Lower leg skin (tissue), 4 donors: ENCODE data around the gene DYNC1LI2. TPM values are rescaled to one million over a fixed set of nuclear protein-coding genes. Genes with fewer than 3 reads are reported as not detected.

Experiments
- DNase-seq, 2 donors: peaks; one replicate each; pipeline ENCODE4 v3.0.0-alpha.2; 2019; ENCODE audit warnings: low spot score in 2 of 2
- H3K4me3 ChIP-seq: fragments of 200-600 bp; sonication (generic); 2 replicates; pipeline ENCODE4 v1.5.1; 2017; ENCODE audit warnings: mild to moderate bottlenecking, low read depth; ENCODE audit not compliant: poor library complexity, severe bottlenecking
- POLR2A ChIP-seq, 2 donors: fragments of 450-650 bp; IDR thresholded peaks; one replicate each; pipeline ENCODE4 v1.6.1; 2016 to 2017; ENCODE audit warnings: antibody characterized with exemption in 2 of 2, mild to moderate bottlenecking in 1 of 2, moderate library complexity in 1 of 2
- WGBS, 2 donors: methylation state at CpG; one replicate each; pipeline ENCODE4 v1.1.5; 2018; 5-methylcytosine and 5-hydroxymethylcytosine counted together
- intact Hi-C: fragments of 100-400 bp; cut with DNase I; formaldehyde crosslinking; loops from one replicate; pipeline ENCODE4 v1.15.0; 2023; ENCODE audit warnings: low total_unique reads
- total RNA-seq, 4 donors: library from RNA; depleted of rRNA; stranded (reverse); fragments of >200 nt; gene quantifications; one replicate each; pipeline ENCODE4 v1.1.0, GENCODE V29; 2016
- TF ChIP-seq, protein P1 (sequence below), 3 donors: fragments of 450-650 bp; IDR thresholded peaks; one replicate each; pipeline ENCODE4 v1.5.1; 2016; ENCODE audit warnings: antibody characterized with exemption in 3 of 3, mild to moderate bottlenecking in 3 of 3, moderate library complexity in 2 of 3

The DYNC1LI2 gene
- total RNA-seq, 4 donors from 2014 or later = 59.3 to 194 (median 111) TPM

GRCh38 chr16:66717776-66718175 is 33.6 kb downstream of the DYNC1LI2 start:
- intact Hi-C loops = no loop called here
- no peak overlapping the region for H3K4me3 ChIP-seq
- WGBS, 2 donors = 53 to 60% methylated on average over 4 of the region's 4 CpGs
- no peak for TF ChIP-seq POLR2A (IDR thresholded peaks at IDR 0.05)
- TF ChIP-seq, protein P1, sequence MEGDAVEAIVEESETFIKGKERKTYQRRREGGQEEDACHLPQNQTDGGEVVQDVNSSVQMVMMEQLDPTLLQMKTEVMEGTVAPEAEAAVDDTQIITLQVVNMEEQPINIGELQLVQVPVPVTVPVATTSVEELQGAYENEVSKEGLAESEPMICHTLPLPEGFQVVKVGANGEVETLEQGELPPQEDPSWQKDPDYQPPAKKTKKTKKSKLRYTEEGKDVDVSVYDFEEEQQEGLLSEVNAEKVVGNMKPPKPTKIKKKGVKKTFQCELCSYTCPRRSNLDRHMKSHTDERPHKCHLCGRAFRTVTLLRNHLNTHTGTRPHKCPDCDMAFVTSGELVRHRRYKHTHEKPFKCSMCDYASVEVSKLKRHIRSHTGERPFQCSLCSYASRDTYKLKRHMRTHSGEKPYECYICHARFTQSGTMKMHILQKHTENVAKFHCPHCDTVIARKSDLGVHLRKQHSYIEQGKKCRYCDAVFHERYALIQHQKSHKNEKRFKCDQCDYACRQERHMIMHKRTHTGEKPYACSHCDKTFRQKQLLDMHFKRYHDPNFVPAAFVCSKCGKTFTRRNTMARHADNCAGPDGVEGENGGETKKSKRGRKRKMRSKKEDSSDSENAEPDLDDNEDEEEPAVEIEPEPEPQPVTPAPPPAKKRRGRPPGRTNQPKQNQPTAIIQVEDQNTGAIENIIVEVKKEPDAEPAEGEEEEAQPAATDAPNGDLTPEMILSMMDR (IDR thresholded peaks at IDR 0.05) = no peak
- no peak for DNase-seq

- no peak overlapping the region for H3K4me3 ChIP-seq
- 50 to 60% methylated on average over 12 of the region's 12 CpGs for WGBS, 2 donors
- TF ChIP-seq, protein P1 (IDR thresholded peaks at IDR 0.05) = no peak
- no peak for TF ChIP-seq POLR2A (IDR thresholded peaks at IDR 0.05)
- DNase-seq = no peak
- intact Hi-C loops = no loop called here
Observed at GRCh38 chr16:66717112-66717675, 34.2 kb downstream of the DYNC1LI2 start.

DNA sequence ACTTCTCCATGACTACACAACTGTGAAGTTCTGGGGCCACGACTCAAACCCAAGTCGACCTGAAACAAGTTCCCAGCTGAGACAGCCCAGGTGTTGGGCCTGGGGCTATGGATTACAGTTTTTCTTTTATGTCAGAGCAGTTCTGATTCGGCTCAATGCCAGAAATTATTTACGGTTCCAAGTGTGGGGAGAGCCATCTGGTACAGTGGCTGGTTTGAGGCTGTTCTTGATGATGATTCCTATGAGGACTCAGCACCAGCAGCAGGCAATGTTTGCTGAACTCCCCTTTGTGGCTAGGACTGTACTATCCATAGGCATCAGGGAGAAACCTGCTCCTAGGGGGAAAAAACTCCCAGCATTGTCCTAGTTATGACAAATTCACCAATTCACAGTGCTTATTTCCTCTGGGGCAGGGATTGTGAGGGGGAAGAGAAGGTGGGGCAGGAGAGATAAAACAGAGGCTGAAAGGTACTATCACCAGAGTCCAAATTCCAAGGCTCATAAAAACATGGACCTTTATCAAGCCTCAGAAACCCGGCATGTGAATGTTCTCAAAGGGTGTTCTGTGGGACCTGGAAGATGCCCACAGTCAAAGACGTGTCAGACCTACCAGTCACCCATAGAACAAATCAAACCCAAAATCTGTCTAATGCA is 36.6 kb downstream of the DYNC1LI2 start:
- WGBS, 2 donors = 30 to 41% methylated on average over 6 of the region's 6 CpGs
- TF ChIP-seq, protein P1 (IDR thresholded peaks at IDR 0.05) = no peak
- no peak for TF ChIP-seq POLR2A (IDR thresholded peaks at IDR 0.05)
- no peak for DNase-seq
- no peak overlapping the region for H3K4me3 ChIP-seq
- intact Hi-C loops = no loop called here

- no peak overlapping the region for H3K4me3 ChIP-seq
- TF ChIP-seq, protein P1 (IDR thresholded peaks at IDR 0.05) = no peak
- no peak for TF ChIP-seq POLR2A (IDR thresholded peaks at IDR 0.05)
- intact Hi-C loops = no loop called here
- DNase-seq = no peak
- 57 to 60% methylated on average over 6 of the region's 6 CpGs for WGBS, 2 donors
Observed at GRCh38 chr16:66714062-66714461, 37.3 kb downstream of the DYNC1LI2 start.

- H3K4me3 ChIP-seq = no peak overlapping the region
- no peak for TF ChIP-seq POLR2A (IDR thresholded peaks at IDR 0.05)
- 43 to 50% methylated on average over 2 of the region's 2 CpGs for WGBS, 2 donors
- intact Hi-C loops = no loop called here
- DNase-seq = no peak
Observed at GRCh38 chr16:66713076-66713475, 38.3 kb downstream of the DYNC1LI2 start.

DNA sequence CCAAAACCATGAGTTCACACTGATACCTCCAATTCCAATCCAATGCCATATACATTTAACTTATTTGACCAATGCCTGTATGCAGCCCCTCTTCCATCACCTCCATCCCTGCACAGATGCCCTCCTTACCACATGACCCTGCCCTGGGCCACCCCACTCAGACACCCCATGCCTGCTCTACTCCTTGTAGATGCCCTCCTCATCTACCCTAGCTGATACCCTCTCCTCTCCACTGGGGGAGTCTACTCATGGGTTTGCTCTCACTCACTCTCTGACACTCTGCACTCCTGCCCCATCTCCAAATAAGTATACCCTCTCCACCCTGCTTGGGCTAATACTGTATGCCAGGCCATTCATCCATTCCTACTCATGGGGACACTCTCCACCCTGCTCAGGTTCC is 38.9 kb downstream of the DYNC1LI2 start:
- intact Hi-C loops = no loop called here
- TF ChIP-seq, protein P1 (IDR thresholded peaks at IDR 0.05) = no peak
- no peak for TF ChIP-seq POLR2A (IDR thresholded peaks at IDR 0.05)
- DNase-seq = no peak
- no peak overlapping the region for H3K4me3 ChIP-seq
